ENCODE results near the gene KLF14.

Gene KLF14

DNA sequence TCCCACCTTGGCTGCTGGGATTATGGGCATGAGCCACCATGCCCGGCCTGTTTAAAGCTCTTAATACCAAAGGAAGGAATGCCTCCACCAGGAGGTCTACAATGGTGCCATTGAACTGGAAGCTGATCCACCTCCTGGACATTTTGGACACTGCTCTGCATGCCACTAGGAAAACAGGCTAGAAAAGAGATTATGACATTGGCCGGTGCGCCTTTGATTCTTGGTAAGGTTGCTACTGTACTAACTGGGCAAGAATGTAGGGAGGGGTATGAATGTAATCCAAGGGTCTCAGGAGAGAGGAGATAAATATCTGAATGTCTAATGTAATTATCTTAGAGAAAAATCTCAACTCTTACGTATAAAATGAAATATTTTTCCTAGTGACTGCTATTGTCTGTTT is 26.0 kb downstream of the KLF14 start:
- Histone ChIP-seq H3K36me3 (ENCODE audit: control insufficient read depth in 2 of 2, insufficient read depth in 1 of 2, low read length in 2 of 2) (no peaks in the 10 kb centered on the region), H3K4me1 (ENCODE audit: control insufficient read depth, insufficient read depth, low read length) (no peaks in the 10 kb centered on the region), H3K9me3 (ENCODE audit: control insufficient read depth, insufficient read depth, low read depth, low read length) (no peaks in the 10 kb centered on the region), H3K4me3 (ENCODE audit: low read depth, low read length) (no peak overlapping the region), H3K27ac (ENCODE audit: extremely low read depth, low read depth, low read length) (no peak overlapping the region)
- POLR2A ChIA-PET, result no interaction called here
- CTCF ChIA-PET, result interaction anchor here (0.6 to 1.2 kb wide), 3 partner anchors 15 to 628 kb away, joined by 3 read pairs; no protein-coding TSS in a partner anchor
- TF ChIP-seq ZNF433 (tag by site-specific recombination; IDR thresholded peaks at IDR 0.05; ENCODE audit: low read depth) (no peak), ZNF621 (tag by site-specific recombination; IDR thresholded peaks at IDR 0.05) (no peak), FEZF1 (tag by site-specific recombination; IDR thresholded peaks at IDR 0.05) (no peak), ZNF23 (tag by site-specific recombination; IDR thresholded peaks at IDR 0.05; ENCODE audit: borderline replicate concordance) (no peak), PRDM1 (tag by site-specific recombination; IDR thresholded peaks at IDR 0.05) (no peak), GFI1B (tag by site-specific recombination; IDR thresholded peaks at IDR 0.05) (no peak), ZFP37 (tag by site-specific recombination; IDR thresholded peaks at IDR 0.05) (no peak), GLI2 (tag by site-specific recombination; IDR thresholded peaks at IDR 0.05; ENCODE audit: borderline replicate concordance, low read depth) (no peak), ZNF37A (tag by site-specific recombination; IDR thresholded peaks at IDR 0.05) (no peak), ZNF555 (tag by site-specific recombination; conservative IDR thresholded peaks at IDR 0.05) (no peak), ZNF837 (tag by site-specific recombination; IDR thresholded peaks at IDR 0.05) (no peak), ZNF175 (tag by site-specific recombination; IDR thresholded peaks at IDR 0.05) (no peak), KLF7 (tag by site-specific recombination; IDR thresholded peaks at IDR 0.05; ENCODE audit: borderline replicate concordance) (no peak)
- TF ChIP-seq, protein P1, sequence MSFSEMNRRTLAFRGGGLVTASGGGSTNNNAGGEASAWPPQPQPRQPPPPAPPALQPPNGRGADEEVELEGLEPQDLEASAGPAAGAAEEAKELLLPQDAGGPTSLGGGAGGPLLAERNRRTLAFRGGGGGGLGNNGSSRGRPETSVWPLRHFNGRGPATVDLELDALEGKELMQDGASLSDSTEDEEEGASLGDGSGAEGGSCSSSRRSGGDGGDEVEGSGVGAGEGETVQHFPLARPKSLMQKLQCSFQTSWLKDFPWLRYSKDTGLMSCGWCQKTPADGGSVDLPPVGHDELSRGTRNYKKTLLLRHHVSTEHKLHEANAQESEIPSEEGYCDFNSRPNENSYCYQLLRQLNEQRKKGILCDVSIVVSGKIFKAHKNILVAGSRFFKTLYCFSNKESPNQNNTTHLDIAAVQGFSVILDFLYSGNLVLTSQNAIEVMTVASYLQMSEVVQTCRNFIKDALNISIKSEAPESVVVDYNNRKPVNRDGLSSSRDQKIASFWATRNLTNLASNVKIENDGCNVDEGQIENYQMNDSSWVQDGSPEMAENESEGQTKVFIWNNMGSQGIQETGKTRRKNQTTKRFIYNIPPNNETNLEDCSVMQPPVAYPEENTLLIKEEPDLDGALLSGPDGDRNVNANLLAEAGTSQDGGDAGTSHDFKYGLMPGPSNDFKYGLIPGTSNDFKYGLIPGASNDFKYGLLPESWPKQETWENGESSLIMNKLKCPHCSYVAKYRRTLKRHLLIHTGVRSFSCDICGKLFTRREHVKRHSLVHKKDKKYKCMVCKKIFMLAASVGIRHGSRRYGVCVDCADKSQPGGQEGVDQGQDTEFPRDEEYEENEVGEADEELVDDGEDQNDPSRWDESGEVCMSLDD (tag by site-specific recombination; IDR thresholded peaks at IDR 0.05), result no peak
- TF ChIP-seq, protein P2, sequence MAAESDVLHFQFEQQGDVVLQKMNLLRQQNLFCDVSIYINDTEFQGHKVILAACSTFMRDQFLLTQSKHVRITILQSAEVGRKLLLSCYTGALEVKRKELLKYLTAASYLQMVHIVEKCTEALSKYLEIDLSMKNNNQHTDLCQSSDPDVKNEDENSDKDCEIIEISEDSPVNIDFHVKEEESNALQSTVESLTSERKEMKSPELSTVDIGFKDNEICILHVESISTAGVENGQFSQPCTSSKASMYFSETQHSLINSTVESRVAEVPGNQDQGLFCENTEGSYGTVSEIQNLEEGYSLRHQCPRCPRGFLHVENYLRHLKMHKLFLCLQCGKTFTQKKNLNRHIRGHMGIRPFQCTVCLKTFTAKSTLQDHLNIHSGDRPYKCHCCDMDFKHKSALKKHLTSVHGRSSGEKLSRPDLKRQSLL (tag by site-specific recombination; IDR thresholded peaks at IDR 0.05), result no peak
- TF ChIP-seq, protein P3, sequence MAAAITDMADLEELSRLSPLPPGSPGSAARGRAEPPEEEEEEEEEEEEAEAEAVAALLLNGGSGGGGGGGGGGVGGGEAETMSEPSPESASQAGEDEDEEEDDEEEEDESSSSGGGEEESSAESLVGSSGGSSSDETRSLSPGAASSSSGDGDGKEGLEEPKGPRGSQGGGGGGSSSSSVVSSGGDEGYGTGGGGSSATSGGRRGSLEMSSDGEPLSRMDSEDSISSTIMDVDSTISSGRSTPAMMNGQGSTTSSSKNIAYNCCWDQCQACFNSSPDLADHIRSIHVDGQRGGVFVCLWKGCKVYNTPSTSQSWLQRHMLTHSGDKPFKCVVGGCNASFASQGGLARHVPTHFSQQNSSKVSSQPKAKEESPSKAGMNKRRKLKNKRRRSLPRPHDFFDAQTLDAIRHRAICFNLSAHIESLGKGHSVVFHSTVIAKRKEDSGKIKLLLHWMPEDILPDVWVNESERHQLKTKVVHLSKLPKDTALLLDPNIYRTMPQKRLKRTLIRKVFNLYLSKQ (tag by site-specific recombination; IDR thresholded peaks at IDR 0.05; ENCODE audit: borderline replicate concordance), result no peak

DNA sequence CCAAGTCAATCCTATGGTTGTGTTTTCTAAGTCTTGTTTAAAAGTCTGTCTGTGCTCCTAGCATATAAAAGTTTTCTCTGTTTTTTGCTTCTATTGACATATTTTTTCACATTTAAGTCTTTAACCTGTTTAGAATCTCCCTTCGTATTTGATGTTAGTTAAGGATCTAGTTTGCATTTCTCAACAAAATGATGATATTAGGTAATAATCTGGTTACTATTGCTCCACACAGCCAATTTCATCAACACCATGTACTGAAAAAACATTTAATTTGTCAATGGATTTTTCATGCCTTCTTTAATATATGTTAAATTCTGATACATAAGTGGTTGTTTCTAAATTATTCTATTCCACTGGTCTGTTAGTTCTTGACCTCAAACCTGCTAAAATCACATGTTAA is 30.2 kb downstream of the KLF14 start:
- H3K36me3 ChIP-seq (ENCODE audit: control insufficient read depth in 2 of 2, insufficient read depth in 1 of 2, low read length in 2 of 2), result no peaks in the 10 kb centered on the region
- CTCF ChIA-PET, result interaction anchor here (0.5 kb wide), 1 partner anchor 161 kb away, joined by 3 read pairs; no protein-coding TSS in a partner anchor
- no peaks in the 10 kb centered on the region for H3K4me1 ChIP-seq (ENCODE audit: control insufficient read depth, insufficient read depth, low read length)
- POLR2A ChIA-PET, result no interaction called here
- H3K9me3 ChIP-seq (ENCODE audit: control insufficient read depth, insufficient read depth, low read depth, low read length), result no peaks in the 10 kb centered on the region
- no peak overlapping the region for H3K27ac ChIP-seq (ENCODE audit: extremely low read depth, low read depth, low read length)
- H3K4me3 ChIP-seq (ENCODE audit: low read depth, low read length), result no peak overlapping the region
- TF ChIP-seq ZNF114 (tag by site-specific recombination; IDR thresholded peaks at IDR 0.05), result no peak
- no peak for TF ChIP-seq ZNF133 (tag by site-specific recombination; IDR thresholded peaks at IDR 0.05)
- TF ChIP-seq, protein P4, sequence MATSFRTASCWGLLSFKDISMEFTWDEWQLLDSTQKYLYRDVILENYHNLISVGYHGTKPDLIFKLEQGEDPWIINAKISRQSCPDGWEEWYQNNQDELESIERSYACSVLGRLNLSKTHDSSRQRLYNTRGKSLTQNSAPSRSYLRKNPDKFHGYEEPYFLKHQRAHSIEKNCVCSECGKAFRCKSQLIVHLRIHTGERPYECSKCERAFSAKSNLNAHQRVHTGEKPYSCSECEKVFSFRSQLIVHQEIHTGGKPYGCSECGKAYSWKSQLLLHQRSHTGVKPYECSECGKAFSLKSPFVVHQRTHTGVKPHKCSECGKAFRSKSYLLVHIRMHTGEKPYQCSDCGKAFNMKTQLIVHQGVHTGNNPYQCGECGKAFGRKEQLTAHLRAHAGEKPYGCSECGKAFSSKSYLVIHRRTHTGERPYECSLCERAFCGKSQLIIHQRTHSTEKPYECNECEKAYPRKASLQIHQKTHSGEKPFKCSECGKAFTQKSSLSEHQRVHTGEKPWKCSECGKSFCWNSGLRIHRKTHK (tag by site-specific recombination; IDR thresholded peaks at IDR 0.05), result no peak
- no peak for TF ChIP-seq ZNF16 (tag by site-specific recombination; IDR thresholded peaks at IDR 0.05; ENCODE audit: low read depth)
- no peak for TF ChIP-seq YY1 (tag by site-specific recombination; IDR thresholded peaks at IDR 0.05)
- TF ChIP-seq, protein P5, sequence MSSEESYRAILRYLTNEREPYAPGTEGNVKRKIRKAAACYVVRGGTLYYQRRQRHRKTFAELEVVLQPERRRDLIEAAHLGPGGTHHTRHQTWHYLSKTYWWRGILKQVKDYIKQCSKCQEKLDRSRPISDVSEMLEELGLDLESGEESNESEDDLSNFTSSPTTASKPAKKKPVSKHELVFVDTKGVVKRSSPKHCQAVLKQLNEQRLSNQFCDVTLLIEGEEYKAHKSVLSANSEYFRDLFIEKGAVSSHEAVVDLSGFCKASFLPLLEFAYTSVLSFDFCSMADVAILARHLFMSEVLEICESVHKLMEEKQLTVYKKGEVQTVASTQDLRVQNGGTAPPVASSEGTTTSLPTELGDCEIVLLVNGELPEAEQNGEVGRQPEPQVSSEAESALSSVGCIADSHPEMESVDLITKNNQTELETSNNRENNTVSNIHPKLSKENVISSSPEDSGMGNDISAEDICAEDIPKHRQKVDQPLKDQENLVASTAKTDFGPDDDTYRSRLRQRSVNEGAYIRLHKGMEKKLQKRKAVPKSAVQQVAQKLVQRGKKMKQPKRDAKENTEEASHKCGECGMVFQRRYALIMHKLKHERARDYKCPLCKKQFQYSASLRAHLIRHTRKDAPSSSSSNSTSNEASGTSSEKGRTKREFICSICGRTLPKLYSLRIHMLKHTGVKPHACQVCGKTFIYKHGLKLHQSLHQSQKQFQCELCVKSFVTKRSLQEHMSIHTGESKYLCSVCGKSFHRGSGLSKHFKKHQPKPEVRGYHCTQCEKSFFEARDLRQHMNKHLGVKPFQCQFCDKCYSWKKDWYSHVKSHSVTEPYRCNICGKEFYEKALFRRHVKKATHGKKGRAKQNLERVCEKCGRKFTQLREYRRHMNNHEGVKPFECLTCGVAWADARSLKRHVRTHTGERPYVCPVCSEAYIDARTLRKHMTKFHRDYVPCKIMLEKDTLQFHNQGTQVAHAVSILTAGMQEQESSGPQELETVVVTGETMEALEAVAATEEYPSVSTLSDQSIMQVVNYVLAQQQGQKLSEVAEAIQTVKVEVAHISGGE (tag by site-specific recombination; conservative IDR thresholded peaks at IDR 0.05; ENCODE audit: low read depth), result no peak
- TF ChIP-seq GLIS1 (tag by site-specific recombination; IDR thresholded peaks at IDR 0.05), result no peak
- no peak for TF ChIP-seq HOXD13 (CRISPR knock-in tag; IDR thresholded peaks at IDR 0.05; ENCODE audit: borderline replicate concordance)
- no peak for TF ChIP-seq ZNF521 (tag by site-specific recombination; IDR thresholded peaks at IDR 0.05)
- no peak for TF ChIP-seq ZNF626 (tag by site-specific recombination; IDR thresholded peaks at IDR 0.05)
- TF ChIP-seq ZNF146 (tag by site-specific recombination; IDR thresholded peaks at IDR 0.05), result no peak
- no peak for TF ChIP-seq ZNF600 (tag by site-specific recombination; IDR thresholded peaks at IDR 0.05)
